Upper lobe of left lung (tissue), 4 donors: ENCODE results near the gene CDH26.

Experiments used
- POLR2A ChIP-seq, 4 donors: fragments of 450-650 bp; IDR thresholded peaks; one replicate each; pipeline ENCODE4 v1.5.1; 2016 to 2017; ENCODE audit warnings: antibody characterized with exemption in 4 of 4, mild to moderate bottlenecking in 2 of 4
- TF ChIP-seq, protein P1 (sequence below), 6 experiments: fragments of 450-650 bp in 4 of 6; fragments of 200-600 bp in 2 of 6; sonication (generic) in 2 of 6; IDR thresholded peaks; one replicate each; pipeline ENCODE4 v1.5.1; 2016 to 2019; ENCODE audit warnings: antibody characterized with exemption in 6 of 6

DNA sequence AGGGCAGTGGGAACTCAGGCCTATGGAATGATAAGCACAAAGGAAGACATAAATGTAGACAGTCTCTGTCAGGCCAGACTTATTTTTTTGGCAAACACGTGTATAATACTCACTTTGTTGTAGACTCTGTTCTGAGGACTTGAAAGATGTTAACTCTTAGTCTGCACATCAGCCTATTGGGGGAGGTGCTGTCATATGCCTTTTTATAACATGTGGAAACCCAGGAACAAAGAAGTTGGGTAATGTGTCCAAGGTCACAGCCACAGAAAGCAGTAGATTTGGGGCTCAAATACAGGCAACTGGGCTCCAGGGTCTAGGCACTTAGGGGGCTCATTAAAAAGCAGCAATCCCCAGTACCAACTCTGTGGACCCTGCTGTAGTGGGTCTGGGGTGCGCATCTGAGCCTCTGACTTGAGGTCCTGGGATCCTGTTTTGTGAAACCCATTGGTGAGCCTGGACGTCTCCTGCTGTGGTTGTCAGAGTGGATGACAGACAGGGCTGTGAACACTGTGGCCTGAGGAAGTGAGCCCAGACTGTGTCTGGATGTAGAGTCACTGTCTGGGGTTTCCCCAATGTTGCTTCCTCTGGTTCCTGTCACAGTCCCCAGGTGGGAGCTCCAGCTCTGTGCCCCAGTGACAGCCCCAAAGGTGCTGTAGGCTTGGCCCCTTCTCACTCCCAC lies 50.0 kb downstream of the CDH26 start:
- TF ChIP-seq, protein P1, sequence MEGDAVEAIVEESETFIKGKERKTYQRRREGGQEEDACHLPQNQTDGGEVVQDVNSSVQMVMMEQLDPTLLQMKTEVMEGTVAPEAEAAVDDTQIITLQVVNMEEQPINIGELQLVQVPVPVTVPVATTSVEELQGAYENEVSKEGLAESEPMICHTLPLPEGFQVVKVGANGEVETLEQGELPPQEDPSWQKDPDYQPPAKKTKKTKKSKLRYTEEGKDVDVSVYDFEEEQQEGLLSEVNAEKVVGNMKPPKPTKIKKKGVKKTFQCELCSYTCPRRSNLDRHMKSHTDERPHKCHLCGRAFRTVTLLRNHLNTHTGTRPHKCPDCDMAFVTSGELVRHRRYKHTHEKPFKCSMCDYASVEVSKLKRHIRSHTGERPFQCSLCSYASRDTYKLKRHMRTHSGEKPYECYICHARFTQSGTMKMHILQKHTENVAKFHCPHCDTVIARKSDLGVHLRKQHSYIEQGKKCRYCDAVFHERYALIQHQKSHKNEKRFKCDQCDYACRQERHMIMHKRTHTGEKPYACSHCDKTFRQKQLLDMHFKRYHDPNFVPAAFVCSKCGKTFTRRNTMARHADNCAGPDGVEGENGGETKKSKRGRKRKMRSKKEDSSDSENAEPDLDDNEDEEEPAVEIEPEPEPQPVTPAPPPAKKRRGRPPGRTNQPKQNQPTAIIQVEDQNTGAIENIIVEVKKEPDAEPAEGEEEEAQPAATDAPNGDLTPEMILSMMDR (IDR thresholded peaks at IDR 0.05) = no peak
- no peak for TF ChIP-seq POLR2A (IDR thresholded peaks at IDR 0.05)
